B cell (primary cell): ENCODE measurements around the gene FIG4.

Experiments
- EZH2 ChIP-seq: IDR thresholded peaks from 2 replicates; pipeline ENCODE4 v1.6.1; 2012; ENCODE audit warnings: borderline replicate concordance, low read depth, mild to moderate bottlenecking, moderate library complexity, low read length; ENCODE audit not compliant: insufficient read depth, poor library complexity, severe bottlenecking
- TF ChIP-seq, protein P1 (sequence below): fragments of 200-600 bp; IDR thresholded peaks from one replicate; pipeline ENCODE4 v1.8.0; 2022; ENCODE audit warnings: antibody characterized with exemption, mild to moderate bottlenecking

DNA sequence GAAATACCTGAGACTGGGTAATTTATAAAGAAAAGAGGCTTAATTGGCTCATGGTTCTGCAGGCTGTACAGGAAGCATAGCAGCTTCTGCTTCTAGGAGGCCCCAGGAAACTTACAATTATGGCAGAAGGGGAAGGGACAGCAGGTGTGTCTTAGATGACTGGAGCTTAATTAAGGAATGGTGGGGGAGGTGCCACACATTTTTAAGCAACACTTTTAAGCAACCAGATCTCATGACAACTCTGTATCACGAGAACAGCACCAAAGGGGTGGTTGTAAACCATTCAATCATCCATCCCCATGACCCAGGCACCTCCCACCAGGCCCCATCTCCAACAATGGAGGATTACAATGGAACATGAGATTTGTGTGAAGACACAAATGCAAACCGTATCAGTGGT, 26.9 kb downstream of the FIG4 start:
- TF ChIP-seq, protein P1, sequence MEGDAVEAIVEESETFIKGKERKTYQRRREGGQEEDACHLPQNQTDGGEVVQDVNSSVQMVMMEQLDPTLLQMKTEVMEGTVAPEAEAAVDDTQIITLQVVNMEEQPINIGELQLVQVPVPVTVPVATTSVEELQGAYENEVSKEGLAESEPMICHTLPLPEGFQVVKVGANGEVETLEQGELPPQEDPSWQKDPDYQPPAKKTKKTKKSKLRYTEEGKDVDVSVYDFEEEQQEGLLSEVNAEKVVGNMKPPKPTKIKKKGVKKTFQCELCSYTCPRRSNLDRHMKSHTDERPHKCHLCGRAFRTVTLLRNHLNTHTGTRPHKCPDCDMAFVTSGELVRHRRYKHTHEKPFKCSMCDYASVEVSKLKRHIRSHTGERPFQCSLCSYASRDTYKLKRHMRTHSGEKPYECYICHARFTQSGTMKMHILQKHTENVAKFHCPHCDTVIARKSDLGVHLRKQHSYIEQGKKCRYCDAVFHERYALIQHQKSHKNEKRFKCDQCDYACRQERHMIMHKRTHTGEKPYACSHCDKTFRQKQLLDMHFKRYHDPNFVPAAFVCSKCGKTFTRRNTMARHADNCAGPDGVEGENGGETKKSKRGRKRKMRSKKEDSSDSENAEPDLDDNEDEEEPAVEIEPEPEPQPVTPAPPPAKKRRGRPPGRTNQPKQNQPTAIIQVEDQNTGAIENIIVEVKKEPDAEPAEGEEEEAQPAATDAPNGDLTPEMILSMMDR: no peak
- TF ChIP-seq EZH2: no peak
